ENCODE data around the gene ZNF513.
A peak's percentile ranks its signal among the peaks of the same experiment; 100 is the strongest.
"Not testable (repeated sequence)": the region's sequence is repeated elsewhere in the genome, so short reads cannot be mapped to it uniquely, and the experiment has no call there.

Gene ZNF513, protein sequence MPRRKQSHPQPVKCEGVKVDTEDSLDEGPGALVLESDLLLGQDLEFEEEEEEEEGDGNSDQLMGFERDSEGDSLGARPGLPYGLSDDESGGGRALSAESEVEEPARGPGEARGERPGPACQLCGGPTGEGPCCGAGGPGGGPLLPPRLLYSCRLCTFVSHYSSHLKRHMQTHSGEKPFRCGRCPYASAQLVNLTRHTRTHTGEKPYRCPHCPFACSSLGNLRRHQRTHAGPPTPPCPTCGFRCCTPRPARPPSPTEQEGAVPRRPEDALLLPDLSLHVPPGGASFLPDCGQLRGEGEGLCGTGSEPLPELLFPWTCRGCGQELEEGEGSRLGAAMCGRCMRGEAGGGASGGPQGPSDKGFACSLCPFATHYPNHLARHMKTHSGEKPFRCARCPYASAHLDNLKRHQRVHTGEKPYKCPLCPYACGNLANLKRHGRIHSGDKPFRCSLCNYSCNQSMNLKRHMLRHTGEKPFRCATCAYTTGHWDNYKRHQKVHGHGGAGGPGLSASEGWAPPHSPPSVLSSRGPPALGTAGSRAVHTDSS

GRCh38 chr2:27380626-27381545, at the start of gene ZNF513:
Gene ZNF513, minus strand, starts transcription at chr2:27380734. Its CDS starts 208 bp downstream, at chr2:27380526.
- peak; percentile 96 for DNase-seq (ENCODE audit: low spot score)

DNA sequence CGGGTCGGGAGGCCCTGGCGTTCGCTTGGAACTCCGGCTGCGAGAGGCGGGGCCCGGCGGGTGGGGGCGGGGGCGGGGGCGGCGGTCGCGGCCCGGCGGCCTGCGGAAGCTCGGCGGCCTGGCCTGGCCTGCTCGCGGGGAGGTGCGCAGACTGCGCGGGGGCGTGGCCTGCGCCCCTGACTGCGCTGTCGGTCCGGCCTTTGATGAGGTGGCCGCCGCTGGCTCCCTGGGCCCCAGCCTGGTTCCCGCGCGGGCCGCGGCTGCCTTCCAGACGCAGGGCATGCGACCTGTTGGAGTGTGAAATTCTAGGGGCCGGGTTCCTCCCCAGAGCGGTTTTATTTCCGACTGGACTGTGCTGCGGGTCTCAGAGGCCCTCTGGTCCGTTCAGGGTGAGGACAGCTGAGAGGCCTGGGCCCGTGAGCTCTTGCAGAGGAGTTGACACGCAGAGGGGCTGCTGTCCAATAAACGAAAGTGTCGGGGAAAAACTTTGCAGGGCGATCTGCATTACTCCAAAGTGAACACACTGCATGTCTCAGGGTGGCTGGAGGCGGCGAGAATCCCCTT, 48.5 kb upstream of the ZNF513 start:
- peak; percentile 48 for DNase-seq (ENCODE audit: low spot score)

DNA sequence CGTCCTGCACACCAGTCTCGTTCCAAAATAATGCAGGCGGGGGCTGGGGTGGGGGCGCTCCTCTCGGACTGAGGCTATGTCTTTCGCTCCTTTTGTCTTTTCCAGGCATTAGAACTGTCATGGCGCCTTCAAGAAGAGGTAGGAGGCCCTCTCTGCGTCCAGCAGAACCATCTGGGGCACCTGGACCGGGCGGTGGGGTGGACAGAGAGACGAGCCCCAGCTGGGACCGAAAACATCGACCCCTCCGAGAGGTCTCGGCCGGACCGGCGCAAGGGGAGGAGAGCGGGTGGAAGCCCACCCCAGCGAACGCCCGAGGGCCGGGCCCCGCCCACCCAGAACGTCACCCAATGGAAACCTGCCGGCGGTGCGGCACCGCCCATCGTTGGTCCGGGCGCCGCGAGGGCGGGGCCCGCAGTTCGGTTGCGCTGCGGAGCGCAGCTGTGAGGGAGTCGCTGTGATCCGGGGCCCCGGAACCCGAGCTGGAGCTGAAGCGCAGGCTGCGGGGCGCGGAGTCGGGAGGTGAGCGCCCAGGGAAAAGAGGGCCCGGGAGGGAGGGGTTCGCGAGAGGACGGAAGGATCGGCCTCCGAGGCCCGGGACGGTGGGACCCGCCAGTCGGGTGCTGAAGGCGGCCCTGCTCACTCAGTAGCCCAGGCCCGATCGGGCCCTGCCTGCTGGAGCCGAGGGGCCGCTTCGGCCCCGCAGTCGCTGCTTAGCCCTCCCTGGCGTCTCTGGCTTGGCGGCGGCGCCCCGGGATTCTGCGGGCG, 47.9 kb upstream of the ZNF513 start, which contains the start of gene NRBP1:
TSS of gene NRBP1 (plus strand) at position 419 of the 765 bp plus-strand sequence. CDS start 4,643 bp downstream, outside the sequence.
- peak; percentile 93 for DNase-seq (ENCODE audit: low spot score)

DNA sequence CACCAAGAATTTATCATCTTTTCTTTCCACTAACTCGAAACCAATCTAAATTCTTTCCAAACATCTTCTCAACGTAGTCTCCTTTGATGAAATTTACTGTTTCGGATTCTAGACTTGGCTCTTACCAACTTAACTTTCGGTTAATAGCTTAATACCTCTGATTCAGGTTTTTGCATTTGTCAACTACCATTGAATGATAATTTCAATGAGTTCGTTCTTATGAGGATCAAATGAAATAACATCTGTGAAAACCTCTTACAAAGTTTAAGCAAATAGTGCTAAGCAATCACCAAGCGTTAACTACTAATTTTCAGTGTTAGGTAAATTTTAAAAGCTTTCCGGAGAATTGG, 47.3 kb upstream of the ZNF513 start:
- DNase-seq (ENCODE audit: low spot score) = peak; percentile 38

- not testable (repeated sequence) for DNase-seq (ENCODE audit: low spot score)
Measured at GRCh38 chr2:27425039-27425438, 44.5 kb upstream of the ZNF513 start.

DNA sequence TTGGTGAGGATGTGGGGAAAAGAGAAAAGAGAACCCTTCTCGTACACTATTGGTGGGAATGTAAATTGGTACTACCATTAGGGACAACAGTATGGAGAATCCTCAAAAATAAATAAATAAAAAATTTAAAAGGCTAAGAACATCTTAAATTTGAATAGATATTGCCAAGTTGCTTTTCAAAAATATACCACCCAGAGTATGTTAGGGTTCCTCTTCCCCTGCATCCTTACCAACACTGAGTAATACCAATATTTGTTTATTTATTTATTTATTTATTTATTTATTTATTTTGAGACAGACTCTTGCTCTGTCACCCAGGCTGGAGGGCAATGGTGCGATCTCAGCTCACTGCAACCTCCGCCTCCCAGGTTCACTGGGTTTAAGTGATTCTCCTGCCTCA, 42.4 kb upstream of the ZNF513 start:
- DNase-seq (ENCODE audit: low spot score) = no peak

DNA sequence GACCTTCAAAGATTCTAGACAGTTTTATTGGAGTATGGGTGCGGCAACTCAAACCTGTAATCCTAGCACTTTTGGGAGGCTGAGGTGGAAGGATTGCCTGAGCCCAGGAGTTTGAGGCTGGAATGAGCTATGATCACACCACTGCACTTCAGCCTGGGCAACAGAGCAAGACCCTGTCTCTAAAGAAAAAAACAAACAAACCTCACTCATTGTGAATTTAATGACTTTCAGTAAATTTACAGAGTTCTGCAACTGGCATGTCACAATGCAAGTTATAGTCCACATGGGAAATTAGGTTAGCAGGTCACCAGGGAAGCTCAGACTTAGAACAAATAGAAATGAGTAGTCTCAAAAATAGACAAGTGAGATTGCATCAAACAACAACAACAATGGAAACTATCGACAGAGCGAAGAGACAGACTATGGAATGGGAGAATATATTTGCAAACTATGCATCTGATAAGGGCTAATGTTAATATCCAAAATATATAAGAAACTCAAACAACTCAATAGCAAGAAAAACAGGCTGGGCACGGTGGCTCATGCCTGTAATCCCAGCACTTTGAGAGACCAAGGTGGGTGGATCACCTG, 41.2 kb upstream of the ZNF513 start:
- no peak for DNase-seq (ENCODE audit: low spot score)

DNA sequence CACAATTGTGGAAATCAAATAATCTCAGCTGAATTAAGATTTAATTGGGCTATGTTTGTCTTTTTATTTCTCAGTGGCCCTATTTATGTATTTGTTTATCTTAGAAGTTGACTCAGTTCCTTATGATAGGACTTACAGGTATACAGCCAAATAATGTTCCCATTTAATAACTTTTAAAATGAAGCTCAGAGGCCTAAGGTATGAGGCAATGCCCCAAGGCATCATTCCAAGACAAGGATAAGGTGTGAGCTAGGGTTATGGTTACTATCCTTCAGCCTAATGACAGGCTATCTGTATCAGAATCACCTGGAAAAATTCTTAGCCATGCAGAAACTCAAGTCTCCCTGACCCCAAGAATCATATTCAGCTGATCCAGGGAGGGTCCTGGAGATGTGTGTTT, 40.5 kb upstream of the ZNF513 start:
- no peak for DNase-seq (ENCODE audit: low spot score)

- DNase-seq (ENCODE audit: low spot score) = no peak
Measured at GRCh38 chr2:27416151-27416550, 35.6 kb upstream of the ZNF513 start.

- no peak for DNase-seq (ENCODE audit: low spot score)
Measured at GRCh38 chr2:27412419-27413152, 32.1 kb upstream of the ZNF513 start.

DNA sequence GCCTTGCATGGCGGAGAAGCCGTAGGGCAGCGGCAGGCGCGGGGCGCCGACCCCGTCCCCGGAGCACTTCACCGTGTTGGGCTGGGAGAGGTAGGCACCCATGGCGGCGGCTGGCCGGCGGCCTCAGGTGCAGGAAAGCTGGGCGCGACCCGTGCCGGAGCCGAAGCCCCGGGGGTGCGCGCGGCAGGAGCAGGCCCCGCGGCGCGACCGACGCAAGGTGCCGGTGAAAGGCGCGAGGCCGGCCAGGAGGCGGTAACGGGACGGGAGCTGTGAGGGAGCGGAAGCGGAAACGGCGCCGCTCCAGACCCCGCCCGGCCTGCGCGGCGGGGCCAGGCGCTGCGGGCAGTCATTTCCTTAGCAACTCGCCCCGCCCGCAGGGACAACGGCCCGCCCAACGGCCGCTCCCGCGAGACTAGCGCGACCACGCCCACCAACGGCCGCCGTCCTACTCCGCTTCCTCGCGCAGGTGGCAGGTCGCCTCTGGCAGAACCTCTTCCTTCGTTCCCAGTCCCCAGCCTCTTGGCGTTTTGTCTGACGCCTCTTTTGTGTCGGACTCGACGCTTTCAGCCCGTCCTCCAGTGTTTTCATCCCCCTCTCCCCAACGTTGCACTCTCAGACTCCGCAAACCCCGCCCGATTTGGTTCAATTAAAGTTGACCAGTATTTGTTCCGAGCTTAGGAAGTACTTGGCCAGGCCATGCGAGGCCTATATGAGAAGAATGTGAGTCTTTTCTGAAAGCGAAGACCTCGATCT, 29.0 kb upstream of the ZNF513 start, which contains the start of gene PPM1G:
TSS of gene PPM1G (minus strand) at position 271 of the 753 bp plus-strand sequence. CDS start at position 102, 169 bp downstream.
- DNase-seq (ENCODE audit: low spot score) = peak; percentile 91

DNA sequence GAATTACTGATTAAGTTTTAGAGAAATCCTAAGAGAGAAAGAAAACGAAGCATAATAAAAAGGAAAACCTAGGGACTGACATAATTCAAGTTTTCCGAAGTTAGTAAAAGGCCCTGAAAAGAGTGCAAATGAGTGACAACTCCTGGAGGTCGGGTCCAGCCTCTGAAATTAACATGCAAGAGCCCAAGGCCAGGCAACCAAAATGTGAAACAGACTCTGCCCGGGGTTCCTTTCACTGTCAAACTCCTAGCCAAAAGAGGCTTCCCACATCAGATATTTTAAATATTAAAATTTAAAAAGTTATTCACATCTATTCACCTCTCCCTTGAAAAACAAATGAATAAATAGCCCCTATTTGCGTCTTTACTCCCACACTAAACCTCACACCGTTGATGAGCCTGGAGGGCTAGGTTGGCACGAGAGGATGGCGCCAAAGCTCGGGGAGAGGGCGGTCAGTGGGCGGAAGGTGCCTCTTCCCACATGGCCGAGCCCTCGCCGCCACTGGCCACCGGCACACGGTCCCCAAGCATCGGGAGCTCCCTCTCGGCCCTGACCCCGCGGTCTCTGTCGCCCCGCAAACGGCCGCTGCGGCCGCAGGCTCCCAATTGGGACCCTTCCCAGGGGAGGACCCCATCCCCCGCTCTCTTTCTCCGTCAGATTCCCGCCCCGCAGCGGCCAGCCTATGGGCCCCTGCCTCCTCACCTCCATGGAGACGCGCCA, 28.2 kb upstream of the ZNF513 start:
- no peak for DNase-seq (ENCODE audit: low spot score)

DNA sequence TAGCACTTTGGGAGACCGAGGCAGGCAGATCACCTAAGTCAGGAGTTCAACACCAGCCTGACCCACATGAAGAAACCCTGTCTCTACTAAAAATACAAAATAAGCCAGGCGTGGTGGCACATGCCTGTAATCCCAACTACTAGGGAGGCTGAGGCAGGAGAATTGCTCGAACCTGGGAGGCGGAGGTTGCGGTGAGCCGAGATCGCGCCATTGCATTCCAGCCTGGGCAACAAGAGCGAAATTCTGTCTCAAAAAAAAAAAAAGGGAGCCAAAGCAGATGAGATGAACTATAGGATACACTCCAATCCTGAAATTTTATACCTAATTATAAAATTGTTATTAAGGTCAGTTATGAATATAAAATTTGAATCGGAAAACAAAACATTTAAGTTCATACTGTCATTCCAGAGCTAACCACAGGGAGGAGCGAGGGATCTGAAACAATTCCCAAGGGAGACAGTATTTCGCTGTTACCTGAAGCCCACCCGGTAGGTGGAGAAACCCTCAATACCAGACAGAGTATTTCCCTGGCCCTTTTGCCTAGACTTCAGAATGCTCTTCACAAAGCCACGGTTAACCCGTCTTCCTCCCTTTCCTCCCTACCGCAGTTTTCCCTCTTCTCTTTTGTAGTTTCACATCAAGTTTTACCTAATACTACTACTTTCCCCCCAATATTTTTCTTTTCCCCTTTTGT, 27.4 kb upstream of the ZNF513 start:
- peak; percentile 20 for DNase-seq (ENCODE audit: low spot score)

DNA sequence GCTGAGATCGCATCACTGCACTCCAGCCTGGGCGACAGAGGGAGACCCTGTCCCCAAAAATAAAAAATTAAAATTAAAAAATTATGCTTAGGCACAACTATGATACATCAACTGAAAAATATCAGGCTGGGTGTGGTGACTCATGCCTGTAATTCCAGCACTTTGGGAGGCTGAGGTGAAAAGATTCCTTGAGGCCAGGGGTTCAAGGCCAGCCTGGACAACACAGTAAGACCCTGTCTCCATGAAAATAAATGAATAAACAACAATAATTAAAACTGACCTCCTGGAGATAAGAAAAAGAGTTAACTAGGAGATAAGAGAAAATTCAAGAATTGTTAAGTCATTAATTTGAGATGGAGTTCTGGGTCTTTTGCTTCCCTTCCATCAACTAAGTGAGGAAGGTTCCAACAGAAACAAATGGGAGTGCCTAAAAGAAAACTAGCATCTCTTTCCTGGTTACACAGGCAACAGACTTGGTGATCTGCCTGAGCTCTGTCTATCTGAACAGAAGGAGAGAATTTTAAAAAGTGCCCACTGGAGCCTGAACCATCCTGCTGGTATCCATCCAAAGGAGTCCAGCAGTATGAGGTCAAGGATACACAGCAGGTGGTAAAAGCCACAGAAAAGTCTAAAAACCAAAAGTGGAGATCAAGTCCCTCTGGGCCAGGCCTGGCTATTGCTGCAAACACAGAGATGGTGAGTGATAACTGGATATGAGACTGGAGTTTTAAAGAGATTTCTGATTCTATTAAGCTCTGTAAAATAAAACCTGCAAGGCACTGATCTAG, 20.0 kb upstream of the ZNF513 start:
- no peak for DNase-seq (ENCODE audit: low spot score)

- DNase-seq (ENCODE audit: low spot score) = no peak
Measured at GRCh38 chr2:27398962-27399361, 18.4 kb upstream of the ZNF513 start.

DNA sequence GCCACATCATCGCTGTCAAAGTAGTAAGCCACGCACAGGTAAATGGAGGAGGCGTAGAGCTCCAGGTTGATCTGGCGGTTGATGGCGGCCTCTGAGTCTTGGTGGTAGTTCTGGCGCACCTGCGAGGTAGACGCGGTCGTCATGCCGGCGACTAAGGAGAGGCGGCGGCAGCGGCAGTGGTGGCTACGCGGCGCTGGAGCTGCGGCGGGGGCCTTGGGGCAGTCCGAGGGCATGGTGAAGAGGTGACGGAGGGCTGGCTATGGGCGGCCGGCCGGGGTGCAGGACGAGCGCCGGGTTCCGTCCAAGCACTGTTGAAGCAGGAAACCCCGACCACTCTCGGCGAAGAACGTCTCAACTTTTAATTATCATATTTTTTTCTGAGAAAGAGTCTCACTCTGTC, 12.7 kb upstream of the ZNF513 start:
- no peak for DNase-seq (ENCODE audit: low spot score)
